Stomach (tissue), 4 donors: ENCODE data around the gene FOSB.

Source experiments
- CTCF ChIP-seq, 7 experiments: fragments of 450-650 bp in 4 of 7; fragments of 200-600 bp in 3 of 7; sonication (generic) in 3 of 7; IDR thresholded peaks; one replicate each; pipeline ENCODE4 v1.5.1; 2016 to 2019; ENCODE audit warnings: antibody characterized with exemption in 7 of 7, control low read depth in 2 of 7, mild to moderate bottlenecking in 1 of 7
- POLR2A ChIP-seq, 4 donors: fragments of 450-650 bp; IDR thresholded peaks; one replicate each; pipeline ENCODE4 v1.6.1; 2016; ENCODE audit warnings: antibody characterized with exemption in 4 of 4, control low read depth in 2 of 4, mild to moderate bottlenecking in 1 of 4, moderate library complexity in 1 of 4
- POLR2AphosphoS5 ChIP-seq, 3 donors: sonication (generic); formaldehyde crosslinking; IDR thresholded peaks; one replicate each; pipeline ENCODE4 v1.6.1; 2016; ENCODE audit warnings: antibody characterized with exemption in 3 of 3

- TF ChIP-seq CTCF (IDR thresholded peaks at IDR 0.05) (no peak), POLR2A (IDR thresholded peaks at IDR 0.05) (no peak), POLR2AphosphoS5 (IDR thresholded peaks at IDR 0.05) (no peak)
Observed at GRCh38 chr19:45508417-45508860, 40.6 kb downstream of the FOSB start.
